GM12878 (cell line): ENCODE data around the gene FGGY. TPM values are rescaled to one million over a fixed set of nuclear protein-coding genes. Genes with fewer than 3 reads are reported as not detected.

Experiments used
- ATAC-seq: fragments of 200-7000 bp; cut with Tn5 transposase; 3 replicates; pipeline ENCODE4 v1.9.1; 2020; ENCODE audit warnings: mild to moderate bottlenecking, moderate library complexity
- BruUV-seq: library from RNA; stranded (reverse); fragments of 400-500 nt; replicated peaks from 2 replicates; lab custom pipeline; 2021; lab: Mats Ljungman, UMichigan
- CTCF ChIA-PET: fragments of 300-600 bp; sonication (Branson Sonifier 250); formaldehyde crosslinking; extraction: SDS; loops from one replicate; lab custom pipeline; 2021; ENCODE audit warnings: inconsistent platforms; lab: Yijun Ruan, JAX
- POLR2A ChIA-PET: fragments of 350-600 bp; formaldehyde crosslinking; extraction: SDS; loops from one replicate; lab custom pipeline; 2021; ENCODE audit warnings: inconsistent platforms; lab: Charles Lee
- RAD21 ChIA-PET: fragments of 300-600 bp; sonication (Branson Sonifier 250); formaldehyde crosslinking; loops from one replicate; lab custom pipeline; 2023; ENCODE audit warnings: antibody characterized with exemption; ENCODE audit not compliant: unreplicated experiment; lab: Charles Lee
- SMC1A ChIA-PET: fragments of 300-600 bp; sonication (Branson Sonifier 250); formaldehyde crosslinking; loops from one replicate; lab custom pipeline; 2023; ENCODE audit not compliant: unreplicated experiment, uncharacterized antibody; lab: Charles Lee
- DNase-seq: peaks from one replicate; pipeline ENCODE4 v3.0.0-alpha.2; 2011; ENCODE audit warnings: low read depth, low spot score
- FAIRE-seq: peaks from 3 replicates; lab custom pipeline; 2011; peaks lifted over from hg19 to GRCh38; lab: Jason Lieb, UNC
- H2AFZ ChIP-seq: 2 replicates; pipeline ENCODE4 v1.6.0; 2011; ENCODE audit warnings: low read depth, low read length, control low read depth; ENCODE audit not compliant: control insufficient read depth
- H3K27ac ChIP-seq: 2 replicates; pipeline ENCODE4 v1.5.1; 2011; ENCODE audit warnings: control low read depth; ENCODE audit not compliant: control insufficient read depth, insufficient read depth
- H3K27me3 ChIP-seq, 2 experiments: replicated peaks in 1 of 2; 2 replicates each; pipeline versions ENCODE4 v1.6.0 to v1.6.1; 2011; ENCODE audit warnings: low read length in 1 of 2; ENCODE audit not compliant: control insufficient read depth in 2 of 2, insufficient read depth in 2 of 2
- H3K36me3 ChIP-seq, 2 experiments: 2 replicates each; pipeline ENCODE4 v1.5.1; 2011; ENCODE audit warnings: low read length in 1 of 2; ENCODE audit not compliant: control insufficient read depth in 2 of 2, insufficient read depth in 2 of 2
- H3K4me1 ChIP-seq: 2 replicates; pipeline ENCODE4 v1.6.1; 2011; ENCODE audit warnings: mild to moderate bottlenecking, low read length, moderate library complexity, mixed read lengths; ENCODE audit not compliant: control insufficient read depth, insufficient read depth
- H3K4me2 ChIP-seq: 2 replicates; pipeline ENCODE4 v1.6.0; 2011; ENCODE audit warnings: control low read depth; ENCODE audit not compliant: control insufficient read depth, insufficient read depth
- H3K4me3 ChIP-seq: fragments of 200-600 bp; sonication (generic); 2 replicates; pipeline ENCODE4 v1.5.1; 2016
- H3K79me2 ChIP-seq: 2 replicates; pipeline ENCODE4 v1.6.0; 2011; ENCODE audit warnings: low read length; ENCODE audit not compliant: control insufficient read depth, insufficient read depth
- H3K9ac ChIP-seq: 2 replicates; pipeline ENCODE4 v1.8.0; 2011; ENCODE audit warnings: low read length, control low read depth, mixed read lengths; ENCODE audit not compliant: control insufficient read depth, insufficient read depth
- H3K9me3 ChIP-seq: replicated peaks from 3 replicates; pipeline ENCODE4 v1.5.1; 2011; ENCODE audit warnings: mild to moderate bottlenecking, low read length; ENCODE audit not compliant: control insufficient read depth, insufficient read depth
- H4K20me1 ChIP-seq: 2 replicates; pipeline ENCODE4 v1.6.0; 2011; ENCODE audit not compliant: control insufficient read depth, insufficient read depth
- BCL3 ChIP-seq: IDR thresholded peaks from 2 replicates; pipeline ENCODE4 v1.6.1; 2011; ENCODE audit warnings: borderline replicate concordance, low read depth, mild to moderate bottlenecking, moderate library complexity, low read length; ENCODE audit not compliant: insufficient read depth, poor library complexity, severe bottlenecking
- BHLHE40 ChIP-seq, 2 experiments: fragments of 450-650 bp in 1 of 2; IDR thresholded peaks; 2 replicates each; pipeline ENCODE4 v1.6.1; 2011 to 2017; ENCODE audit warnings: low read depth in 2 of 2, borderline replicate concordance in 1 of 2, improper control_type of control experiment in 1 of 2, low read length in 1 of 2, mild to moderate bottlenecking in 1 of 2
- CBX5 ChIP-seq: sonication (generic); IDR thresholded peaks from 2 replicates; pipeline ENCODE4 v1.6.1; 2016; ENCODE audit warnings: low read depth, moderate library complexity, mild to moderate bottlenecking, inconsistent platforms
- ETV6 ChIP-seq, 2 experiments: fragments of 450-650 bp in 1 of 2; IDR thresholded peaks in 1 of 2; conservative IDR thresholded peaks in 1 of 2; 2 replicates each; pipeline ENCODE4 v1.6.1; 2014; ENCODE audit warnings: antibody characterized with exemption in 1 of 2, borderline replicate concordance in 1 of 2, low read depth in 1 of 2, mild to moderate bottlenecking in 1 of 2, moderate library complexity in 1 of 2
- GATAD2B ChIP-seq: fragments of 450-650 bp; conservative IDR thresholded peaks from 2 replicates; pipeline ENCODE4 v1.6.1; 2017; ENCODE audit warnings: low read depth, mild to moderate bottlenecking, moderate library complexity
- MEF2A ChIP-seq: IDR thresholded peaks from 2 replicates; pipeline ENCODE4 v1.6.1; 2011; ENCODE audit warnings: low read depth, mild to moderate bottlenecking, low read length, moderate library complexity; ENCODE audit not compliant: insufficient read depth
- MTA2 ChIP-seq: fragments of 450-650 bp; IDR thresholded peaks from 2 replicates; pipeline ENCODE4 v1.6.1; 2016; ENCODE audit warnings: low read depth, mild to moderate bottlenecking, moderate library complexity
- NR2C2 ChIP-seq: IDR thresholded peaks from 2 replicates; pipeline ENCODE4 v1.6.1; 2011; ENCODE audit warnings: borderline replicate concordance, low read depth; ENCODE audit not compliant: control insufficient read depth, insufficient read length
- NR2F1 ChIP-seq: fragments of 450-650 bp; conservative IDR thresholded peaks from 2 replicates; pipeline ENCODE4 v1.6.1; 2017; ENCODE audit warnings: mild to moderate bottlenecking
- RAD21 ChIP-seq: IDR thresholded peaks from 2 replicates; pipeline ENCODE4 v1.6.1; 2011; ENCODE audit warnings: mild to moderate bottlenecking, low read depth, low read length, moderate library complexity; ENCODE audit not compliant: insufficient read depth
- RB1 ChIP-seq: fragments of 450-650 bp; formaldehyde crosslinking; IDR thresholded peaks from 2 replicates; pipeline ENCODE4 v1.6.1; 2017; ENCODE audit warnings: mild to moderate bottlenecking, borderline replicate concordance
- RCOR1 ChIP-seq: conservative IDR thresholded peaks from 2 replicates; pipeline ENCODE4 v1.6.1; 2012; ENCODE audit warnings: low read depth, low read length, improper control_type of control experiment
- RUNX3 ChIP-seq: IDR thresholded peaks from 2 replicates; pipeline ENCODE4 v1.6.1; 2012; ENCODE audit warnings: low read length, inconsistent platforms
- SREBF2 ChIP-seq: IDR thresholded peaks from 2 replicates; pipeline ENCODE4 v1.6.1; 2012; ENCODE audit warnings: mild to moderate bottlenecking, low read length
- TBL1XR1 ChIP-seq: IDR thresholded peaks from 2 replicates; pipeline ENCODE4 v1.6.1; 2012; ENCODE audit warnings: low read depth, low read length, improper control_type of control experiment
- ZNF24 ChIP-seq: fragments of 450-650 bp; IDR thresholded peaks from 2 replicates; pipeline ENCODE4 v1.6.1; 2017; ENCODE audit warnings: antibody characterized with exemption, mild to moderate bottlenecking
- WGBS: methylation state at CpG from one replicate; pipeline ENCODE4 v1.1.6; 2016; ENCODE audit warnings: low lambda C conversion rate; ENCODE audit not compliant: insufficient replicate concordance, insufficient coverage; ENCODE audit errors: missing lambda C conversion rate; 5-methylcytosine and 5-hydroxymethylcytosine counted together
- in situ Hi-C: fragments of 300-500 bp; cut with MboI; formaldehyde crosslinking; loops from 9 replicates; pipeline ENCODE4 v1.14.3; 2018; ENCODE audit warnings: mixed read lengths
- intact Hi-C: fragments of 100-400 bp; cut with micrococcal nuclease; formaldehyde crosslinking; loops from one replicate; pipeline ENCODE4 v1.14.2; 2022; ENCODE audit not compliant: unreplicated experiment
- polyA plus RNA-seq, 11 experiments: library from polyadenylated mRNA; depleted of rRNA in 4 of 11; unstranded in 6 of 11; stranded (reverse) in 5 of 11; fragments of >200 nt; fragmentation: Nextera tagmentation in 4 of 11; fragmentation: Illumina TruSeq in 1 of 11; extraction: Ambion mirVana in 4 of 11; extraction: Trizol in 1 of 11; gene quantifications; 1 replicate in 1 of 11; 2 replicates in 10 of 11; pipeline versions ENCODE4 v1.2.1 to v1.2.3, GENCODE V29; 2011 to 2016; ENCODE audit warnings: inconsistent platforms in 2 of 11, missing spikeins in 2 of 11, low read depth in 1 of 11
- total RNA-seq, 4 experiments: library from RNA; depleted of rRNA in 3 of 4; stranded (reverse); fragments of >200 nt in 3 of 4; fragmentation: Illumina TruSeq in 1 of 4; extraction: Trizol in 1 of 4; gene quantifications; 2 replicates each; pipeline versions ENCODE4 v1.2.1 to v1.2.3, GENCODE V29; 2013 to 2021
- TF ChIP-seq, protein P1 (sequence below): fragments of 450-650 bp; IDR thresholded peaks from 2 replicates; pipeline ENCODE4 v1.6.1; 2017; ENCODE audit warnings: mild to moderate bottlenecking, moderate library complexity

Gene FGGY
- total and polyA plus RNA-seq, 10 of the 15 experiments (the other 5 are each of a cell fraction or from before 2014, with no cell fraction given), result 6.2 to 11.9 (median 7.5) TPM

- Histone ChIP-seq H3K4me2 (no peak overlapping the region; the same call in 1 of the 2 replicates), H3K79me2 (no peaks in the 10 kb centered on the region), H3K27me3 (no peaks in the 10 kb centered on the region), H3K4me1 (peaks cover 17% of the 10 kb centered on the region), H3K4me3 (no peak overlapping the region)
- peak; percentile 95 for ATAC-seq
- intact Hi-C loops, result loop anchor here (10.0 kb wide), 1 partner anchor 458 kb away; the partner anchor contains the start of gene FGGY
- FAIRE-seq, result no peak
- 47% methylated on average over 5 of the region's 5 CpGs for WGBS
- BruUV-seq, result no TSS peak
- RAD21 ChIA-PET, result interaction anchor here (1.3 to 1.5 kb wide), 2 partner anchors 54 to 194 kb away, joined by 4 read pairs; no protein-coding TSS in a partner anchor
- TF ChIP-seq ETV6 (conservative IDR thresholded peaks at IDR 0.05 in 1 of 2, IDR thresholded peaks at IDR 0.05 in 1 of 2; ENCODE audit: borderline replicate concordance in 1 of 2, low read depth in 1 of 2) (no peak), SREBF2 (no peak), CBX5 (no peak), BHLHE40 (IDR thresholded peaks at IDR 0.05; ENCODE audit: borderline replicate concordance in 1 of 2, low read depth in 2 of 2, low read length in 1 of 2) (peak in 1 of 2 experiments; percentile 28; a peak in 1 of 4 replicates), ZNF24 (no peak), MTA2 (peak; percentile 47; the same call in 1 of the 2 replicates), BCL3 (no peak), NR2C2 (no peak), TBL1XR1 (no peak), RUNX3 (peak; percentile 45; the same call in 1 of the 2 replicates), RB1 (no peak), NR2F1 (peak; percentile 32; the same call in 1 of the 2 replicates), RCOR1 (no peak), GATAD2B (0 out of 2 replicates have a peak, but pooled peaks have one; percentile 32), MEF2A (0 out of 2 replicates have a peak, but pooled peaks have one; percentile 21), RAD21 (no peak)
- TF ChIP-seq, protein P1, sequence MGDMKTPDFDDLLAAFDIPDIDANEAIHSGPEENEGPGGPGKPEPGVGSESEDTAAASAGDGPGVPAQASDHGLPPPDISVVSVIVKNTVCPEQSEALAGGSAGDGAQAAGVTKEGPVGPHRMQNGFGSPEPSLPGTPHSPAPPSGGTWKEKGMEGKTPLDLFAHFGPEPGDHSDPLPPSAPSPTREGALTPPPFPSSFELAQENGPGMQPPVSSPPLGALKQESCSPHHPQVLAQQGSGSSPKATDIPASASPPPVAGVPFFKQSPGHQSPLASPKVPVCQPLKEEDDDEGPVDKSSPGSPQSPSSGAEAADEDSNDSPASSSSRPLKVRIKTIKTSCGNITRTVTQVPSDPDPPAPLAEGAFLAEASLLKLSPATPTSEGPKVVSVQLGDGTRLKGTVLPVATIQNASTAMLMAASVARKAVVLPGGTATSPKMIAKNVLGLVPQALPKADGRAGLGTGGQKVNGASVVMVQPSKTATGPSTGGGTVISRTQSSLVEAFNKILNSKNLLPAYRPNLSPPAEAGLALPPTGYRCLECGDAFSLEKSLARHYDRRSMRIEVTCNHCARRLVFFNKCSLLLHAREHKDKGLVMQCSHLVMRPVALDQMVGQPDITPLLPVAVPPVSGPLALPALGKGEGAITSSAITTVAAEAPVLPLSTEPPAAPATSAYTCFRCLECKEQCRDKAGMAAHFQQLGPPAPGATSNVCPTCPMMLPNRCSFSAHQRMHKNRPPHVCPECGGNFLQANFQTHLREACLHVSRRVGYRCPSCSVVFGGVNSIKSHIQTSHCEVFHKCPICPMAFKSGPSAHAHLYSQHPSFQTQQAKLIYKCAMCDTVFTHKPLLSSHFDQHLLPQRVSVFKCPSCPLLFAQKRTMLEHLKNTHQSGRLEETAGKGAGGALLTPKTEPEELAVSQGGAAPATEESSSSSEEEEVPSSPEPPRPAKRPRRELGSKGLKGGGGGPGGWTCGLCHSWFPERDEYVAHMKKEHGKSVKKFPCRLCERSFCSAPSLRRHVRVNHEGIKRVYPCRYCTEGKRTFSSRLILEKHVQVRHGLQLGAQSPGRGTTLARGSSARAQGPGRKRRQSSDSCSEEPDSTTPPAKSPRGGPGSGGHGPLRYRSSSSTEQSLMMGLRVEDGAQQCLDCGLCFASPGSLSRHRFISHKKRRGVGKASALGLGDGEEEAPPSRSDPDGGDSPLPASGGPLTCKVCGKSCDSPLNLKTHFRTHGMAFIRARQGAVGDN, result peak; percentile 50; the same call in 1 of the 2 replicates
- TF ChIP-seq, all 136 proteins: peak for 7
- peak overlapping the region; percentile 25 for H2AFZ ChIP-seq
- in situ Hi-C loops, result no loop called here
- ChIA-PET POLR2A (no interaction called here), SMC1A (interaction anchor here (0.9 to 1.8 kb wide), 7 partner anchors 9 to 181 kb away, joined by 3 to 10 read pairs (median 3); no protein-coding TSS in a partner anchor), CTCF (interaction anchor here (1.0 to 2.3 kb wide), 4 partner anchors 13 to 1050 kb away, joined by 3 to 5 read pairs (median 3); no protein-coding TSS in a partner anchor)
- H3K36me3 ChIP-seq, result no peaks in the 10 kb centered on the region
- H3K9me3 ChIP-seq, result no peaks in the 10 kb centered on the region
- H4K20me1 ChIP-seq, result no peaks in the 10 kb centered on the region
- no peak overlapping the region for H3K27ac ChIP-seq
- DNase-seq, result peak; percentile 28
- no peak overlapping the region for H3K9ac ChIP-seq
Observed at GRCh38 chr1:59752556-59753414, 455.9 kb downstream of the FGGY start.
